GM23338 (cell line): ENCODE measurements around the gene SEZ6. TPM values are rescaled to one million over a fixed set of nuclear protein-coding genes. Genes with fewer than 3 reads are reported as not detected.
A peak's percentile ranks its signal among the peaks of the same experiment; 100 is the strongest.

Experiments used
- CTCF ChIP-seq, 2 experiments: fragments of 200-600 bp in 1 of 2; sonication (generic) in 1 of 2; conservative IDR thresholded peaks; 2 replicates each; pipeline versions ENCODE4 v1.5.1 to v1.6.1; 2016 to 2017; ENCODE audit warnings: antibody characterized with exemption in 2 of 2, low read depth in 2 of 2, mild to moderate bottlenecking in 2 of 2, moderate library complexity in 1 of 2
- ETS1 ChIP-seq: IDR thresholded peaks from 2 replicates; pipeline ENCODE4 v1.6.1; 2016; ENCODE audit warnings: antibody characterized with exemption
- EZH2 ChIP-seq: fragments of 200-600 bp; sonication (generic); IDR thresholded peaks from one replicate; pipeline ENCODE4 v1.8.0; 2017; ENCODE audit warnings: antibody characterized with exemption, mild to moderate bottlenecking, low read depth; ENCODE audit not compliant: unreplicated experiment
- POLR2AphosphoS5 ChIP-seq: IDR thresholded peaks from 2 replicates; pipeline ENCODE4 v1.6.1; 2016; ENCODE audit warnings: antibody characterized with exemption, low read depth
- STAT1 ChIP-seq: IDR thresholded peaks from one replicate; pipeline ENCODE4 v1.6.1; 2016; ENCODE audit warnings: antibody characterized with exemption; ENCODE audit not compliant: unreplicated experiment
- ZNF331 ChIP-seq: fragments of 250-450 bp; sonication (Bioruptor Pico); IDR thresholded peaks from 2 replicates; pipeline ENCODE4 v1.5.0; 2020; ENCODE audit warnings: low read depth, mild to moderate bottlenecking, moderate library complexity
- ZNF462 ChIP-seq: fragments of 250-450 bp; sonication (Bioruptor Pico); IDR thresholded peaks from 2 replicates; pipeline ENCODE4 v1.5.0; 2020; ENCODE audit warnings: mild to moderate bottlenecking, moderate library complexity
- polyA plus RNA-seq: library from polyadenylated mRNA; unstranded; fragments of >200 nt; fragmentation: Nextera tagmentation; extraction: Ambion mirVana; gene quantifications from 2 replicates; pipeline ENCODE4 v1.2.1, GENCODE V29; 2016
- total RNA-seq: library from RNA; depleted of rRNA; stranded (reverse); fragments of >200 nt; shearing (Covaris generic); gene quantifications from 2 replicates; pipeline ENCODE4 v1.2.3, GENCODE V29; 2014

The SEZ6 gene
- total and polyA plus RNA-seq, 2 experiments from 2014 or later, result 1.0 to 6.5 TPM

- TF ChIP-seq ZNF462 (CRISPR knock-in tag), result 0 out of 2 replicates have a peak, but pooled peaks have one; percentile 61
- TF ChIP-seq STAT1, result no peak
- no peak for TF ChIP-seq EZH2
- TF ChIP-seq ETS1, result peak; percentile 76; the same call in 1 of the 2 replicates
- no peak for TF ChIP-seq ZNF331 (CRISPR knock-in tag)
- peak; percentile 64 to 69 for TF ChIP-seq CTCF (conservative IDR thresholded peaks at IDR 0.05; ENCODE audit: low read depth in 2 of 2)
- peak; percentile 71 for TF ChIP-seq POLR2AphosphoS5
These were observed 37.1 kb upstream of the SEZ6 start, which contains the start of gene PIPOX (continued) for GRCh38 chr17:29042679-29043538.
